Measurements from ENCODE around the gene FNDC11. TPM values are rescaled to one million over a fixed set of nuclear protein-coding genes. Genes with fewer than 3 reads are reported as not detected.

The FNDC11 gene
- total and polyA plus RNA-seq, 3 experiments from 2014 or later = 0.13 to 0.26 TPM; not detected in 1

DNA sequence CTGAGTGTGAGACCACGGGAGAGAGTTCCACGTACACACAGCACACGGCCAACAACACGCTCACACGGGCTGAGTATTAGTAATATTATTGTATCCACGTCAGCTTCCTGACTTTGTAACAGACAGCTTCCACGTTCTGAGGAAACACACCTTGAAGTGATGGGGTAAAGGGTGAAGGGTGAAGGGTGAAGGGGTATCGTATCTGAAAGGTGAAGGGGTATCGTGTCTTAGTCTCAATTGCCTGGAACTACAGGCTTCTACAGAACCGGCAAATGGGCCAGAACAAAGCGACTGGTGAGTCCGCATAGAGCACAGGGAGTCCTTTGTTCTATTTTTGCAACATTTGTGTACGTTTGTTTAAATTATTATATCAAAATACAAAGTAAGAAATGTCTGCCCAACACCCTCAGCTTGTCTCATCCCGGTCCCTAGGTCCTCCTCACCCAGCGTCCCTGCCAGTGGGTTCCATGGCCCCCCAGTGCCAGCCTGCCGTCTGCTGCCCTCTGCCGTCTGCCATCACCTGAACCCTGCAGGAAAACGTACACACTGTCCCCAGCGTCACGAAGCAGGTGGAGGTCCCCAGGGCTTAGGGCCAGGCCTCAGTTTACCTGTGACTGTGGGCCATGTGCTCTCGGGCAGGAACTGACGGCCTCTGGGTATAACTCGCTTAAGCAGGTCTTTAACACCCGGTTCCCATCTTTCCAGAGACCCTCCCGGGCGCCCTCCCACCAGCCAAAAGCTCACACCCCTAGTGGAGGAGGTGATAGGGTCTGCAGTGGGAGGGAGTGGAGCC lies 24.5 kb downstream of the FNDC11 start:
- H3K4me3 ChIP-seq (ENCODE audit: low read length) = no peak overlapping the region
- H3K4me1 Mint-ChIP-seq = peaks cover 3 to 5% (median 4%) of the 10 kb centered on the region in 3 donors
- ChIA-PET POLR2A (no interaction called here), CTCF (interaction anchor here (3.9 kb wide), 1 partner anchor 39 kb away, joined by 18 read pairs; the partner anchor contains the start of gene PTK6)
- H3K4me1 ChIP-seq (ENCODE audit: insufficient read depth, low read length) = peaks cover 16% of the 10 kb centered on the region
- H3K9me3 ChIP-seq (ENCODE audit: low read length) = no peaks in the 10 kb centered on the region
- H3K4me3 Mint-ChIP-seq = no peak overlapping the region
- no peak for DNase-seq
- H3K27ac Mint-ChIP-seq = no peak overlapping the region
- no peak overlapping the region for H3K27ac ChIP-seq (ENCODE audit: low read depth, low read length)
- no peaks in the 10 kb centered on the region for H3K36me3 Mint-ChIP-seq
- no peaks in the 10 kb centered on the region for H3K9me3 Mint-ChIP-seq
- H3K36me3 ChIP-seq (ENCODE audit: insufficient read depth, low read length) = no peaks in the 10 kb centered on the region
- no peaks in the 10 kb centered on the region for H3K27me3 ChIP-seq (ENCODE audit: insufficient read depth, low read length, poor library complexity, severe bottlenecking)
- H3K27me3 Mint-ChIP-seq = peaks cover 0 to 4% of the 10 kb centered on the region in 2 donors

DNA sequence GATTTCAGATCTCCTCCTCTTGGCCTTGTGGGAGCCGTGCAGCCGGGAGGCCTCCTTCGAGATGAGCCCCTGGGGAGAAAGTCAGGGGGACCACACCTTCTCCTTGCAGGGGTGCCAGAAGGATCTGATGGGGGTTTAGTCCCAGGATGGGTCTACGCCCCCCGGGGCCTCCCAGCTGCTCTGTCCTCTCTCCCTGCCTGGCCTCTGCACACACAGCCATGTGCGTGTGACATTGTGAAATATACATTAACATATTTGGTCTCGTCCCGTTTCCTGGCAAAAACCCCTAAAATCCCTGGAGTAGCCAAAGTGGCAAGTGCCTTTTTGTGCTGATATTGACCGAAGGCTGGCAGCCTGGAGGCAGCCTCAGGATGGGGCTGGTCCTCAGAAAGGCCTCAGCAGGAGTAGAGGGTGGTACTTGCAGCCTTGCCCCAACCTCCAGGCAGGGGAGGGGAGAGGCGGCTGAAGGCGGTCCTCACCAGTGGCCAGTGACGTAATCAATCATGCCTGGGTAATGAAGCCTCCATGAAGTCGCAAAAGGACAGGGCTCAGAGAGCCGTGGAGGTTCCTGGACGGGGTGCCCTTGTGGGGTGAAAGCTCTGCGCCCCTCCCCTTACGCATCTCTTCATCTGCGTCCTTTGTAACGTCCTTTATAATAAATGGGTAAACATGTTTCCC lies 25.2 kb downstream of the FNDC11 start:
- Histone ChIP-seq H3K27me3 (ENCODE audit: insufficient read depth, low read length, poor library complexity, severe bottlenecking) (no peaks in the 10 kb centered on the region), H3K36me3 (ENCODE audit: insufficient read depth, low read length) (no peaks in the 10 kb centered on the region), H3K9me3 (ENCODE audit: low read length) (no peaks in the 10 kb centered on the region), H3K4me3 (ENCODE audit: low read length) (no peak overlapping the region), H3K27ac (ENCODE audit: low read depth, low read length) (no peak overlapping the region), H3K4me1 (ENCODE audit: insufficient read depth, low read length) (peaks cover 14% of the 10 kb centered on the region)
- peaks cover 0 to 4% of the 10 kb centered on the region in 2 donors for H3K27me3 Mint-ChIP-seq
- DNase-seq = no peak
- H3K36me3 Mint-ChIP-seq = no peaks in the 10 kb centered on the region
- POLR2A ChIA-PET = no interaction called here
- H3K4me3 Mint-ChIP-seq = no peak overlapping the region
- no peaks in the 10 kb centered on the region for H3K9me3 Mint-ChIP-seq
- no peak overlapping the region for H3K27ac Mint-ChIP-seq
- CTCF ChIA-PET = interaction anchor here (0.6 to 3.9 kb wide), 2 partner anchors 40 to 465 kb away, joined by 3 to 18 read pairs; partner anchors contain the start of gene PTK6
- H3K4me1 Mint-ChIP-seq = peaks cover 3 to 5% (median 4%) of the 10 kb centered on the region in 3 donors

DNA sequence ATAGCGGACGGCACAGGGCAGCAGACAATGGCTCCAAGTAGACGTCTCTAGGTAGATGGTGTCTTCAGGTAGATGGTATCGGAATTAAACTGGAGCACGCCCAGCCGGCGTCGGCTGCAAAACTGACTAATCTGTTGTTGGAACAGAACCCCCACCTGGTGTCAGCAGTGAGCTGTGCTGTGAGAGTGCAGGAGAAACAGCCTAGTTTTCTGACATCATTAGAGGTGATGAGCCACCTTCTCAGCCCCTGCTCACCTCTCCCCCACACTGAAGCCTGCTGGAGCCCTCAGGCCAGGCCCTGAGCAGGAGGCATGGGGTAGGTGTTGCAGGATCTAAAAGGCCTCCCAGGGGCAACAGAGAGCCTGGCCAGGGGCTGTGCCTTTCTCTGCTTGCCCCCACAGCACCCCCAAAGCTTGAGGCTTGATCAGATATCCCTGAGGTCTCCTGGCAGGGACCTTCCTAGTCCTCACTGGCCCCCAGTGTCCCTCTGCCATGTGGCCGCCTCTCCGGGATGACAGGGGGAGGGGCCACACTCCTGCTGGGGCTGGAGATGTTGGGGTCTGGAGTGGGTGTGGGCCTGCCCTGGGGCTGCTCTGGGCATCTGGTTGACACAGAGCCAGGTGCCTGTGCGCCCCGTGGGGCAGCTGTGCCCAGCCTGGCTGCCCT lies 27.0 kb downstream of the FNDC11 start:
- Histone ChIP-seq H3K27ac (ENCODE audit: low read depth, low read length) (no peak overlapping the region), H3K27me3 (ENCODE audit: insufficient read depth, low read length, poor library complexity, severe bottlenecking) (no peaks in the 10 kb centered on the region), H3K4me1 (ENCODE audit: insufficient read depth, low read length) (peaks cover 8% of the 10 kb centered on the region), H3K36me3 (ENCODE audit: insufficient read depth, low read length) (no peaks in the 10 kb centered on the region), H3K9me3 (ENCODE audit: low read length) (no peaks in the 10 kb centered on the region), H3K4me3 (ENCODE audit: low read length) (no peak overlapping the region)
- Mint-ChIP-seq H3K27me3 (peaks cover 0 to 4% of the 10 kb centered on the region in 2 donors), H3K36me3 (no peaks in the 10 kb centered on the region), H3K4me1 (peaks cover 1 to 5% (median 4%) of the 10 kb centered on the region in 3 donors), H3K4me3 (peak overlapping the region in 1 of 7 donors; percentile 4), H3K27ac (no peak overlapping the region), H3K9me3 (no peaks in the 10 kb centered on the region)
- POLR2A ChIA-PET = interaction anchor here (0.5 to 0.6 kb wide), 2 partner anchors 29 to 139 kb away, joined by 3 to 4 read pairs; no protein-coding TSS in a partner anchor
- CTCF ChIA-PET = interaction anchor here (1.0 to 1.7 kb wide), 9 partner anchors 8 to 477 kb away, joined by 3 to 8 read pairs (median 4); partner anchors contain the start of genes PTK6, RTEL1 and STMN3
- peak; percentile 47 to 85 (median 66) for DNase-seq

DNA sequence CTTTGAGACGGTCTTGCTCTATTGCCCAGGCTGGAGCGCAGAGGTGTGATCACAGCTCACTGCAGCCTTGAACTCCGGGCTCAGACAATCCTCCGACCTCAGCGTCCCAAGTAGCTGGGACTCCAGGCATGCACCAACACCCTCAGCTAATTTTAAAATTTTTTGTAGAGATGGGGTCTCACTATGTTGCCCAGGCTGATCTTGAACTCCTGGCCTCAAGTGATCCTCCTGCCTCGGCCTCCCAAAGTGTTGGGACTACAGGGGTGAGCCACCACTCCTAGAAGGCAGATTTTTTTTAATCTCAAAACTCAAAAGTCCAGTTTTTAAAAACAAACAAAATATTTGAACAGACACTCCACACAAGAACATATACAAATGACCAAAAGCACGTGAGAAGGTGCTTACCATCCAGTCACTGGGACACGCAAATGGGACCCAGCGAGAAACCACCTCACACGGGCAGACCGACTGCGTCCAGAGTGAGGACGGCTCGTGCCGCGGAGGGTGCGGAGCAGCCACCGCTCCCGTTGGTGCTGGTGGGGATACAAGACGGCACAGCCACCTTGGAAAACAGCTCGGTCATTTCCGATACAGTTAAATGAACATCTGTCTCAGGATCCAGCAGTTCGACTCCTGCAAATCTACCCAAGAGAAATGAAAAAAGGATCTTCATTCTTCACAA lies 28.6 kb downstream of the FNDC11 start:
- H3K27ac ChIP-seq (ENCODE audit: low read depth, low read length) = no peak overlapping the region
- H3K27me3 Mint-ChIP-seq = no peaks in the 10 kb centered on the region
- no peak overlapping the region for H3K4me3 ChIP-seq (ENCODE audit: low read length)
- H3K4me3 Mint-ChIP-seq = no peak overlapping the region
- H3K36me3 ChIP-seq (ENCODE audit: insufficient read depth, low read length) = no peaks in the 10 kb centered on the region
- H3K27me3 ChIP-seq (ENCODE audit: insufficient read depth, low read length, poor library complexity, severe bottlenecking) = no peaks in the 10 kb centered on the region
- POLR2A ChIA-PET = no interaction called here
- peak overlapping the region in 1 of 8 donors; percentile 51 for H3K27ac Mint-ChIP-seq
- peaks cover 0 to 4% (median 2%) of the 10 kb centered on the region in 3 donors for H3K36me3 Mint-ChIP-seq
- H3K4me1 ChIP-seq (ENCODE audit: insufficient read depth, low read length) = peaks cover 12% of the 10 kb centered on the region
- CTCF ChIA-PET = interaction anchor here (0.9 to 1.7 kb wide), 8 partner anchors 20 to 398 kb away, joined by 3 to 7 read pairs (median 3); partner anchors contain the start of genes PRPF6, PTK6 and STMN3
- H3K9me3 Mint-ChIP-seq = no peaks in the 10 kb centered on the region
- no peak for DNase-seq
- no peaks in the 10 kb centered on the region for H3K9me3 ChIP-seq (ENCODE audit: low read length)
- H3K4me1 Mint-ChIP-seq = peaks cover 0 to 5% (median 0%) of the 10 kb centered on the region in 3 donors

DNA sequence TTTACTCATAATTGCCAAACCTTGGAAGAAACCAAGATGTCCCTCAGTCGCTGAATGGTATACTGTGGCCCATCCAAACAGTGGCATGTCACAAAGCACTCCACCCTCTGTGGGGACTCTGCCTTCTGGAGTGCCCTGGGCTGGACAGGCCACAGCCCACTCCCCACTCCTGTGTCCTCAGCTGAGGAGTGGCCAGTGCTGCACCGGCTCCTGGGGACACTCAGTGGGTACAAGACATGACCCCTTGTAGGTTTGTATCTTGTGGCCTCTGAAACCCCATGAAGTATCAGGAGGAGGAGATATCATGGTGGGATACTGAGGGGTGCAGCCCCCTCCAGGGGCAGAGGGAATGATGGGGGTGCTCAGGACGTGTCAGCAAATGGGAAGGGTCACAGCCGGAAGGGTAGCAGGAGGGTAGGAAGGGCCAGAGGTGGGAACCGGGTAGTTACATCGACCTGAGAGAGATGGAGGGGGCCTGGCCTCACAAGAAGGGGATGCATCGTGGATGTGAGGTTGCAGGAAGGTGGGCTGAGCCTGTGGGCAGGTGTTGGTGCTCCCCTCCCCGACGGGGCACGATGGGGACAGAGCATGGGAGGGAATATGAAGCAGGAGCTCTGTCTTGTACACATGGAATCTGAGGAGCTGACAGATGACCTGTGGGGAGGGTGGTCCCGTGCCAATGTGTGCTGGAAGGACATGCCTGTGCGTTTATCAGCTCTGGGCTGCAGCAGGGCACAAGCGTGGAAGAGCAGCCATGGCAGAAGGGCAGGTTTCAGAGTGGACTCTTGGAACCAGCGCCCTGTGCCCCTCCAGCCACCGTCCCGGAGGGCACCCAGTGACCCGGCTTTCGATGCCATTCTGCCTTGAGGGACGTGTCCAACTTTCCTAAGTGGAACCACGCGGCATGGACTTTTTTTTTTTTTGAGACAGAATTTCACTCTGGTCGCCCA lies 31.9 kb downstream of the FNDC11 start:
- Mint-ChIP-seq H3K27ac (no peak overlapping the region), H3K9me3 (no peaks in the 10 kb centered on the region), H3K36me3 (peaks cover 1 to 28% (median 4%) of the 10 kb centered on the region in 3 donors), H3K27me3 (no peaks in the 10 kb centered on the region), H3K4me1 (peaks cover 0 to 1% (median 0%) of the 10 kb centered on the region in 3 donors), H3K4me3 (no peak overlapping the region)
- H3K9me3 ChIP-seq (ENCODE audit: low read length) = no peaks in the 10 kb centered on the region
- peaks cover 6% of the 10 kb centered on the region for H3K36me3 ChIP-seq (ENCODE audit: insufficient read depth, low read length)
- CTCF ChIA-PET = no interaction called here
- H3K27me3 ChIP-seq (ENCODE audit: insufficient read depth, low read length, poor library complexity, severe bottlenecking) = no peaks in the 10 kb centered on the region
- POLR2A ChIA-PET = no interaction called here
- peaks cover 16% of the 10 kb centered on the region for H3K4me1 ChIP-seq (ENCODE audit: insufficient read depth, low read length)
- H3K27ac ChIP-seq (ENCODE audit: low read depth, low read length) = no peak overlapping the region
- no peak overlapping the region for H3K4me3 ChIP-seq (ENCODE audit: low read length)
- no peak for DNase-seq

DNA sequence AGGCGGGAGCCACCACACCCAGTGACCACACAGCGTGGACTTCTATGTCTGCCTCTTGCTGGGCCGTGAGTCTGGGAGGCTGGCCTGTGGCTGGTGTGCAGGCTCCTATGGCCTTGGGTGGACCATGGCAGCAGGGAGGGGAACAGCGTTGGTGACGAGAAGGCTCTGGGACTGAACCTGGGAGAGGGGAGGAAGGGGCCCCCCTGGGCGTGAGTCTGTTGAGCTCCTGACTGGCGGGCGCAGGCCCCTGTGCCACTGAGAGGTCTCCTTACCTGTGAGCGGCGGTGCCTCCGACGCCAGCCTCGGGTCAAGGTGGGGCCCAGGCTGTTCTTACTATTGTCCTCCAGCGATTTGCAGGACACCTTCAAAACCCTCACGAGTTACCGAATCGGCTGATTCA lies 32.8 kb downstream of the FNDC11 start:
- H3K27me3 ChIP-seq (ENCODE audit: insufficient read depth, low read length, poor library complexity, severe bottlenecking) = no peaks in the 10 kb centered on the region
- Mint-ChIP-seq H3K27me3 (no peaks in the 10 kb centered on the region), H3K9me3 (no peaks in the 10 kb centered on the region), H3K36me3 (peaks cover 4 to 36% (median 7%) of the 10 kb centered on the region in 3 donors), H3K27ac (no peak overlapping the region), H3K4me1 (no peaks in the 10 kb centered on the region), H3K4me3 (no peak overlapping the region)
- H3K4me1 ChIP-seq (ENCODE audit: insufficient read depth, low read length) = peaks cover 13% of the 10 kb centered on the region
- no peak overlapping the region for H3K27ac ChIP-seq (ENCODE audit: low read depth, low read length)
- ChIA-PET CTCF (no interaction called here), POLR2A (no interaction called here)
- H3K36me3 ChIP-seq (ENCODE audit: insufficient read depth, low read length) = peaks cover 9% of the 10 kb centered on the region
- no peaks in the 10 kb centered on the region for H3K9me3 ChIP-seq (ENCODE audit: low read length)
- no peak overlapping the region for H3K4me3 ChIP-seq (ENCODE audit: low read length)
- DNase-seq = no peak

DNA sequence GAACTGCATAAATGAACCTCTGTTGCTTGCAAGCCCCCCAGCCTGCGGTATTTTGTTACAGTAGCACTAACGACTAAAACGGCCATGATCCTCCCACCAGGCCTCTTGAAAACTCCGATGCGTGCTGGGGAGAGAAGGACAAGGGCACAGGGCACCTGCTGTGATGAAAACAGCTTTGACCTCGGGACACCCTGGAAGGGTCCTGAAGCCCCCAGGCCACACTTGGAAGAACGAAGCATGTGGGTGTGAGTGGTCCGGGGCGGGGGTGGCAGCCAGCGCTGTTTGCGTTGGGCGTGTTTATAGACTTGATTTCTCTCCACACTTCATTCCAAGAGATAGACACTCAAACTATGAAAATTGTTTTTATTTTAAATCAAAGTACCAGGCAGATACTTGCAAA lies 33.3 kb downstream of the FNDC11 start:
- peaks cover 4 to 41% (median 7%) of the 10 kb centered on the region in 3 donors for H3K36me3 Mint-ChIP-seq
- Histone ChIP-seq H3K27me3 (ENCODE audit: insufficient read depth, low read length, poor library complexity, severe bottlenecking) (no peaks in the 10 kb centered on the region), H3K4me3 (ENCODE audit: low read length) (no peak overlapping the region), H3K4me1 (ENCODE audit: insufficient read depth, low read length) (peaks cover 13% of the 10 kb centered on the region), H3K27ac (ENCODE audit: low read depth, low read length) (no peak overlapping the region), H3K36me3 (ENCODE audit: insufficient read depth, low read length) (peaks cover 11% of the 10 kb centered on the region), H3K9me3 (ENCODE audit: low read length) (no peaks in the 10 kb centered on the region)
- ChIA-PET POLR2A (no interaction called here), CTCF (no interaction called here)
- H3K4me1 Mint-ChIP-seq = no peaks in the 10 kb centered on the region
- no peaks in the 10 kb centered on the region for H3K9me3 Mint-ChIP-seq
- no peak overlapping the region for H3K27ac Mint-ChIP-seq
- DNase-seq = peak in 1 of 5 donors; percentile 20
- H3K4me3 Mint-ChIP-seq = no peak overlapping the region
- H3K27me3 Mint-ChIP-seq = no peaks in the 10 kb centered on the region
